ENCODE results near the gene ACSS1.

Gene ACSS1

DNA sequence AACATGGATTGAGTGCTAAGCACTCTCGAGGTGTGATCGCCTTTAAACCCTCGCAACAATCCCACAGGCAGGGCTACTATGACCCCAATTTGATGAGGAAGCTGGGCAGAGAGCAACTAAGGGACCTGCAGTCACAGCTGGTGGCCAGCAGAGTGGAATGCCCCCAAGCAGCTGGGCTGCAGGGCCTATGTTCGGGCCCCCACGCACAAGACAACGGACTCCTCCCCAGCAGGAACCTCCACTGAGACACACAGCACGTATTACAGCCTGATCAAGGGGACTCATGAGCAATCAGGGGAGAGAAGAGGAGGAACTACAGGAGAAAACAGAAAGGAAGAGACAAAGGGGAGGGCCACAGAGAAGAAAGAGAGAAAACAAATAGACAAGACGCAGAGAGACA is 87.2 kb downstream of the ACSS1 start:
- no peak for DNase-seq (ENCODE audit: low read depth)

DNA sequence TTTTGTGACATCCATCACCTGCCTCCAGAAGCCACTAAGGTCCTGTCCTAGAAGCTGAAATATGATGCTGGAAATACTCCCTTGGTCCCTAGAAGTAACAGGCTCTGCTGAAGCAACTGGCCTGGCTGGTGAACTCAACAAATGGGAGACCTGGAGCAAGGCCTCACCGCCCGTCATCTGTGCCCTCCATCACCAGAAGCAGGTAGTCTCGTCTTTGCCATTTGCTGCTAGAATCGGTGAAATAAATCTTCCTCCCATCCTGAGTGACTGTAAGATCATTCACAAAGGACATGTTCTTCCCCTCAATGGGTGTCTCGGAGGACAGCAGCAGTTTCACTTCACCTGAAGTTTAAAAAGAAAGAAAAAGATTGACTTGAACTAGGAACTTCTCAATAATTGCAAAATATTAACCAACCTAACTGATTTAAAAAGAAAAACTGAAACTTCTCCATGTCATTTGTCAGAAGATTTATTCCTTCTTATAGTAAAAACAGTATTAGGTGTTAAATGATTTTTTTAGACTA is 87.8 kb downstream of the ACSS1 start:
- DNase-seq (ENCODE audit: low read depth) = no peak

DNA sequence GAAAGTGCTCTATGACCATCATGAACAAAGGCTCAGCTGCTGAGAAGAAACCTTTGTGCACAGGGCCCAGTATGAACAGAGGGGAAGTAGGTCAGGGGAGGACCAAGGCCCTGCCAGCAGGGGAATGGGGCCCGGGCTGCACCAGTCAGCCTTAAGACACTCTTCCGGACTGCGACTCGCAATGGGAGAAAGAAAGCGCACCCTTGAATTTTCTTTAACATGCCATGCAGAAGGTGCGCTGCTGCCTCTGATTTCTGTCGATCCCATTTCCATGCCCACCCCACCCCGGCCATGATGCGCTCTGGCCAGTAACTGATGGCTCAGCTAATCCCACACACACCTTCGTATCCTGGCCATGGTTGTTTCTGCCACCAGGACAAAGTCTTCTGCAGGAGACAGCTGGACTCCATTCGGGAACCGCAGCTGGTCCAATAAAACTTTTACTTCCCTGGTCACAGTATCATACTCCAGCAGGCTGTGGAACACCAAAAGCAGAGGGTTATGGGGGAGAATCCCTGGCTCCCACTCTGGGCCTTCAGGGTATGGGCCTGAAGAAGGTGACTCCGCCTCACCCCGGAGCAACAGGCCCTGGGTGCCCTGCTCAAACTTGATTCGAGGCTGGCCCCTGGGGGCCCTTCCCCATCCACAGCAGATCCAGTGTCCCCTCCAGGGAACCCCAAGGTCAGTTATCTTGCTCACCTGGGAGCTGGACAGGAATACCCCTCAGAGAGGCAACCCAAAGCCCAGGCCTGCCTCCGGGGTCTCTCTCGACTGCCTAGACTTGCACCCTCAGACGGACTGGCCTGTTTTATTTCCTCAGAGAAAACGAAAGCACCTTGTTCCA is 88.5 kb downstream of the ACSS1 start:
- DNase-seq (ENCODE audit: low read depth) = no peak

DNA sequence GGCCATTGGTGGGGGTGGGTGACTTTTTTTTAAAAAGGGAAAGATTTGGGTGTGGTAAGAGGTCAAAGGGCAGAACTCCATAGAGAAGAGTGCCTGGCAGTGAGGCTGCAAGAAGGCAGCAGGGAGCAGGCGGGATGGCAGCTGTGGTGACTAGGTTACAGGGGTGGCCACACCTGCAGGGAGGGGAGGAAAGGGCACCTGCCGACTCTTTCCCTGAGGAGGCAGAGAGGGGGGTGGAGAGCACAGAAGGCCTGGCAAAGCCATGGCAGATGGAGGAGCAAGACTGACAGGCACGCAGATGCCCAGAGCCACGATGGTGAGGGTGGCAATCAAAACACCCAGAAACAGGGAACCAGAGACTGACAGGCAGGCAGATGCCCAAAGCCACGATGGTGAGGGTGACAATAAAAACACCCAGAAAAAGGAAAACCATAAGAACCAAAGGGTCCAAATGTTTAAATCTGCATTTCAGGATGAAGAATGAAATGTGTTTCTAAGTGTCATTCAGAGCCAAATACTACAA is 89.6 kb downstream of the ACSS1 start:
- DNase-seq (ENCODE audit: low read depth) = no peak

DNA sequence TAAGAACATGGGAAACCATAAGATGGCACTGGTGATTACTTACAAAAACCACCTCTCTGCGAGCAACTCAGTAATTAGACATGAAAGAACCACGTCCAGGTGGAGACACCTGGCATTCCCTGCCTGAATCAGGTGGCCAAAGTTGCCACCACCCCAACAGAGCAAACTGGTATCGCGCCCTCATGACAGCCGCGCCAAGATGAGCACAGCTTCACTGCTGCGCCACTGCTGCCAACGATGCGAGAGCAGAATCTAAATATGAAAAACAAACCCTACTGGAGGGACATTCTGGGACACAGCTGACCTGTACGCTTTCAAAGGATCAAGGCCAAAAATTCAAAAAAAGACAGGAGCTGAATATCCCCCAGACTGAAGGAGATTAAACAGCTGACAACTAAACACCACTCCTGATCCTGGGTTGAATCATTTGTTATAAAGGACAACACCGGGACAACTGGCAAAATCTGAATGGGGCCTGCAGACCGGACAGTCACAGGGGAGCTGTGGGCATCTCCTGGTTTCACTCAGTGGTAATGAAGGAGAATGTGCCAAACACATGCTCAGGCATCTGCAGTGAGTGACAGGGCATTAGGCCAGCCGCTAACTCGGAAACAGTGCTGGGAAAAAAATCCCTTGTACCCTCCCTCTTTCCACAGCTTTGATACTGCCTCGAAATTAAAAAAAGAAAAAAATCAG is 91.5 kb downstream of the ACSS1 start:
- no peak for DNase-seq (ENCODE audit: low read depth)

DNA sequence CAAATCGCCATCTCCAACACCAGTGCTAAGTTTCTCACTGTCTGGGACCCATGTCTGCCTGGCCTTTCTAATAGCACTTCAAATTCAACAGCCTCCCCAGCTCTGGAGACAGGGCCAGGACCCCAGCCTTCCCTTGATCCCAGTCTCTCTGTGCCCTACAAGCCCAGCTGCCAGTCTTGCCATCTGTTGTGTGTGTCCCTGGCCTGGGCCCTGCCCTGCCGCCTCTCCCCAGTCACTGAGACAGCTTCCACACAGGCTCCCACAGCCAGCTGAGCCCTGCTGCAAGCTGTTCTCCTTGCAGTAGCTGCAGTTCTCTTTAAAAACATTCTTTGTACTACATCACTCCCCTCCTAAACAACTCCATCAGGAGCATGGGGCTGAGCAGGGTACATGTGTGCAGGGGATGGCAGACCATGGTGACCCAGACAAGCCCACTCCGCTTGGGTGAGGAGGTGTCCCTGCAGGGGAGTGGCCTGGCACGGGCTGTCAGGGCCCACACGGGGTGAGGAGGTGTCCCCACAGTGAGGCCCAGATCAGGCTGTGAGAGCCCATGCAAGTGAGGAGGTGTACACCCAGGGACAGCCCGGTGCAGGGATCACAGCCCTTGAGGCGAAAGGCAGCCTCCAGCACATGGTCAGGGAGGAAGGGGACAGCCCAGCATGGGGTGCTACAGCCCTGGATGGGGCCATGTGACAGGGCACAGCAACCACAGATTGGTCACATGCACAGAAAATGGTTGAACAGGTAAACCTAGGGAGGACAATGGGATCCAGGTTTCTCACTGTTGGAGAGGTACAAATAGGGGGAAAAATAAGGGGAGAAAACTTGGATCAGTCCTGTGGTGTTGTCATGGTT is 92.6 kb downstream of the ACSS1 start:
- no peak for DNase-seq (ENCODE audit: low read depth)

DNA sequence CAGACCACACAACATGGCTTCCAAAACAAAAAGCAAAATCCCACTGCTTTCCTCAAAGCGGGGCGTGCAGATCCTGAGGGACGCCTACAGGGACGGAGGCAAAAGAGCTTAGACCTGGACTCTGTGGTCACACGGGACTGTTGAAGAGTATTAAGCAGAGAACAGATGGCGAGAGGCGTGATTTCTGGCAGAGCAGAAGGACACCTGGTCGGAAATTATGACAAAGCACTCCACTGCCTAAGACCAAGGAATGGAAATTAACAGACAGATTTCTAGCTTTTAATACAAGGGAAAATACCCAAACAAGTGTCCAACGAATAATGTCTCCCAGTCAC is 93.5 kb downstream of the ACSS1 start:
- no peak for DNase-seq (ENCODE audit: low read depth)

DNA sequence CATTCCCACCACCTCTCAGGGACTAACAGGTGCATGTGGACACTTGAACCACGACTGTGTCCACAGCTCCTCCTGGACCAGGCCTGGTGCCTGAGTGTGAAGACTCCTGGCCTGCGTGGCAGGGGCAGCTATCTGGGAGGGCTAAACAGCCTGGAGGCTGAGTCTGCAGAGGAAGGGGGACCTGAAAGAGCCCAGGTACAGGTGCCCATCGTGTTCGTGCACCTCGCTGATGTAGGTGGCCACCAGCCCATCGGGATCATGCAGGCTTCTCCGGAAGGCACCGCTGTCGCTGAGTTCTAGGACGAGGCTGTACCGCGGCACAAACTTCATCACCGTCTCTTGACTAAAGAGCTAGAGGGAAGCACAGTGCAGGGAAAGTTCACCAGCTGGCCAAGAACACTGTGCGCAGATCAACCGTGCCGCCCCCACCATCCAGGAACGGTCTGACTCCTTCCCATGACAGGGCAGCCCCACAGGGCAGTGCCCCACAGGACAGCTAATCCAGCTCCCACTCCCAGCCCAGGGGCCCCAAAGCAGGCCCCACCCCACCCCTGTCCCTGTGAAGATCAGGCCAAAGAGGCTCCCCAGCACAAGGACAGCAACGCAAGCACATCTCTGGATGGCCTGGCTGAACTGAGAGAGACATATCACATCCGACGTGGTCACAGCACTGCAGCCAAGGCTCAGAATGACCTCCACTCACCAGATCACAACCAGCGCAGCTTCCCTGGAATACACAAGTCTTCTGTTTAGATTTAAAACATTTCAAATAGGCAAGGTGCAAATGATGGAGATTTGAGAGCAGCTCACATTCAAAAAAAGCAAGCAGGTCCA is 94.0 kb downstream of the ACSS1 start:
- DNase-seq (ENCODE audit: low read depth) = no peak

DNA sequence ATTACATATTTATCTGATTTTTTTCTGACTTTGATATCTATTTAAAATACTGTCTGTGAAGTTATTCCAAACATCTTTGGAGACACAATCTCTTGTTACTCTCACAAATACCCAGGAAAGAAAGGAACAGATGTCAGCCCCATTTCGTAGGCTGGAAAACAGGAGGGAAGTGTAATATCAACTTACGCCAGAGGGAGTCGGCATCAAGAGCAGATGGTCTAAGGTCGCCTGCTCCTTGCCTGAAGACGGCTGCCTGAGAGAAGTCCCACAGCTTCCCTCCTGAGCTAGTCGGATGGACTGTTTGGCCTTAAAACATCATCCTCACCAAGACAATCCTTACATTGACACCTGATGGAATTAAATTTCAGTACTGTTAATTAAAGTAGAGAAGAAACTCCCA is 95.4 kb downstream of the ACSS1 start:
- no peak for DNase-seq (ENCODE audit: low read depth)

DNA sequence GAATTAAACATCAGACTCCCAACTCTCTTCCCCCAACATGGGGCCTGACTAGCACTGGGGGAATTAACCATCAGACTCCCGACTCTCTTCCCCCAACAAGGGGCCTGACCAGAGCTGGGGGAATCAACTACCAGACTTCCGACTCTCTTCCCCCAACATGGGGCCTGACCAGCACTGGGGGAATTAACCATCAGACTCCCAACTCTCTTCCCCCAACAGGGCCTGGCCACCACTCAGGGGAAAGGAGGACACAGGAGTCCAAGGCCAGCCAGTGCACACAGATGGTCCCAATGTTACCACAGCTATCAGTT is 95.8 kb downstream of the ACSS1 start:
- no peak for DNase-seq (ENCODE audit: low read depth)

DNA sequence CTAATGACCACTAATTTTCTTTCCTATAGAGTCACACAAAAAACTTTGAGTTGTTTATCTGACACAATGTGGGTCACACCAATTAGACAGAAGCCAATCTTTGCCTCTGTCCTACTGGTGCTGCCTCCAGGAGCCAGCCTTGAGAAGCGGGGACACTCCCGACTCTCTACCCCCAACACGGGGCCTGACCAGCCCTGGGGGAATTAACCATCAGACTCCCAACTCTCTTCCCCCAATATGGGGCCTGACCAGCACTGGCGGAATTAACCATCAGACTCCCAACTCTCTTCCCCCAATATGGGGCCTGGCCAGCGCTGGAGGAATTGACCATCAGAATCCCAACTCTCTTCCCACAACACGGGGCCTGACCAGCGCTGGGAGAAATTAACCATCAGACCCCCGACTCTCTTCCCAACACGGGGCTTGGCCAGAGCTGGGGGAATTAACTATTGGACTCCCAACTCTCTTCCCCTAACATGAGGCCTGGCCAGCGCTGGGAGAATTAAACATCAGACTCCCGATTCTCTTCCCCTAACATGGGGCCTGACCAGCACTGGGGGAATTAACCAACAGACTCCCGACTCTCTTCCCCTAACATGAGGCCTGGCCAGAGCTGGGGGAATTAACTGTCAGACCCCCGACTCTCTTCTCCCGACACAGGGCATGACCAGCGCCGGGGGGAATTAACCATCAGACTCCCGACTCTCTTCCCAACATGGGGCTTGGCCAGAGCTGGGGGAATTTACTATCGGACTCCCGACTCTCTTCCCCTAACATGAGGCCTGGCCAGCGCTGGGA is 96.4 kb downstream of the ACSS1 start:
- no peak for DNase-seq (ENCODE audit: low read depth)

DNA sequence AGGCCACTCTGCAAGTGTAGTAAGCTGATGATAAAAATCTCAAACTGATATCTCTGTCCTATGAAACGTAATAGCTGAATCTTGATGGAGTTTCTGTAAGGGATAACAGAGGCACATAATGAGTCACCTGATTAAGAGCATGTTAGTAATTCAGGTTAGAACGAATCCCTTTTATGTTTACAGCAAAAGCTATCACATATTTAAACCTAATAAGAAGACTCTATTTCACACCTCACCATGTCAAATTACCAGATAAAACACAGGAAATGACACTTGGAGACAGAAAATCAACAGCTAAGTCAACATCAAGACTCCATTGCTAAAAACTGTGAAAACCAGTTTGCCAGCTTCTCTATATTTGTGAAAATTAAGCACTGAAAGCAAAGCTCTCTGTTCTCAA is 97.1 kb downstream of the ACSS1 start:
- no peak for DNase-seq (ENCODE audit: low read depth)

DNA sequence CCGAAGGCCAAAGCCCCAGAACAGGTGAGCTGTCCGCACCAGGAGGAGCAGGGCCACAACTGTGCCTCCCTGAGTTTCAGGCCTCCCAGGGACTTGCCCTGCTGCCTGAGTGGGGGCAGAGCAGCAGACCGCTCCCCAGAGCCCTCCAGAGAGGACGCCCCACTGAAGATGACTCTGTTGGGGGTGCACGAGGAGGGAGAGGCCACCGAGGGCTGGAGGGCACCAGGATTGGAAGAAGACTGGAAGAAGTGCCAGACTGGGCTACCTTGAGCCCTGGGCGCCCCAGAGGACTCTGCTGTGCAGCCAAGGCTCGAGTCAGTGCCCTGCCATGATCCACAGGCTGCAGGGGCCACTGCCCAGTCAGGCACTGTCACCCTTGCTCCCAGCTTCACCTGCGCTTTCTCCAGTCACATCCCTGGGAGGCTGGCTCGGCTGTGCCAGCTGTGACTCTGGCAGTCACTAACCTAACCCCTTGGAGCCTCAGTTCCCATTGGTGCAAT is 97.6 kb downstream of the ACSS1 start:
- DNase-seq (ENCODE audit: low read depth) = no peak

DNA sequence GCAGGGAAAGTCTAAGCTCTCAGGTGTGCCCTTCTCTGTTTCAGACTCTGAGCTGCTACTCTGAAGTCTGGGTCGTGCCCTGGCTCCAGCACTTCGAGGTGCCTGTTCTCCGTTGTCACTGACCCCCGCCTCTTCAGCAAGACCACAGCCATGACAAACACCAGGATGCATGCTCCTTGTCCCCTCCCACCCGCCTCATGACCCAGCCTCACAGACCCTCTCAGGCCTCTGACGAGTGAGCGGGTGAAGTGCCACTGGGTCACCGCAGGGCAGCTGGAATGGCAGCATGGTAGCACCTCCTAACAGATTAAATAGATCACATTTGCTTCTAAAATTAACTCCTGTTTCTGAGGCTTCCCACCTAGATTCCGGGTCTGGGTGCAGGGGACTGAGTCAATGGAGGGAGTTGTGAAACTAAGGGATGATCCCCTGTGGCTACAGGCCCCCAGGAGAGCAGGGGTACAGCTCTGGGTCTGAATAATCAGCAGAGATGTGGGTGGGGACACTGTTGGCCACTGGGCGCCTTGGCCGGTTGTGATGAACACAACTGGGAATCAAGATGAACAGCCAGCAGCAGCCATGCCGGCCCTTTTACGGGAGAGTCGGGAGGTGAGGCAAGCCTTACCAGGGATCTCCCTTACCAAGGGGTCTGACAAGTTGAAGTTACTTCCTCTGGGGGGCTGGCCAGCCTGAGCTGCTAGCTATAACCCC is 98.2 kb downstream of the ACSS1 start:
- DNase-seq (ENCODE audit: low read depth) = no peak

DNA sequence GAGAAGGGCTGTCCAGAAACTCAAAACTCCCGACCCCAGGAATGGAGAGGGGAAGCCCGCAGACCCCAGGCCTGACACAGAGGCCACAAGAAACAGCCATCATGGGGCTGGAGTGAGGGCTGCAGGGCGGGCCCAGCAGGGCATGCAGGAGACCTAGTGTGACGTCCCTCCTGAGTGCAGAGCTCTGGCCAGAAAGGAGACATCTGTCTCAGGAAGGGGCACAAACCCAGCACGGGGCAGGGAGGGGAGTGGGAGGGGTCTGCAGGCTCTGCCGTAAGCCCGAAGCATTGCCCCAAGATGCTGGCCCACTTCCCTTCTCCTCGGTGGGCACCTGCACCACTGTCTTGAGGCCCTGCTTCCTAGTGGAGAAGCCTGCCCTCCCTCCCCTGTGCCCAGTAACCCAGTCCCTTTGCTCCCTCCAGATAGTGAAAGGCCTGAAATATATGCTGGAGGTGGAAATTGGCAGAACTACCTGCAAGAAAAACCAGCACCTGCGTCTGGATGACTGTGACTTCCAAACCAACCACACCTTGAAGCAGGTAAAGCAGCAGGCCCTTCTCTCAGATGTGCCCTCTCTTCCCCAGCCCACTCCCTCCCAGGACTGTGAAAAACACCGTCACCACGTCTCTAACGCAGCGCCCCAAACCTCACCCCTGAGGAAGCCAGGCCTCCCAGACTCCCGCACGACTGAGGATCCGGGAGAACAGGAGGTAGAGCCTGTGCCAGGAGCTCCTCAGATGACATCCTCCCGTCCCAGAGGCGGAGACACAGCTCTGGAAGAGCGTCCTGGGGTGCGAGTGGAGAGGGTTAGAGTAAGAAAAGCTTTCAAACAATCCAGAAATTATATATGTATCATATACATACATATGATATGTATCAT is 99.2 kb downstream of the ACSS1 start:
- no peak for DNase-seq (ENCODE audit: low read depth)

DNA sequence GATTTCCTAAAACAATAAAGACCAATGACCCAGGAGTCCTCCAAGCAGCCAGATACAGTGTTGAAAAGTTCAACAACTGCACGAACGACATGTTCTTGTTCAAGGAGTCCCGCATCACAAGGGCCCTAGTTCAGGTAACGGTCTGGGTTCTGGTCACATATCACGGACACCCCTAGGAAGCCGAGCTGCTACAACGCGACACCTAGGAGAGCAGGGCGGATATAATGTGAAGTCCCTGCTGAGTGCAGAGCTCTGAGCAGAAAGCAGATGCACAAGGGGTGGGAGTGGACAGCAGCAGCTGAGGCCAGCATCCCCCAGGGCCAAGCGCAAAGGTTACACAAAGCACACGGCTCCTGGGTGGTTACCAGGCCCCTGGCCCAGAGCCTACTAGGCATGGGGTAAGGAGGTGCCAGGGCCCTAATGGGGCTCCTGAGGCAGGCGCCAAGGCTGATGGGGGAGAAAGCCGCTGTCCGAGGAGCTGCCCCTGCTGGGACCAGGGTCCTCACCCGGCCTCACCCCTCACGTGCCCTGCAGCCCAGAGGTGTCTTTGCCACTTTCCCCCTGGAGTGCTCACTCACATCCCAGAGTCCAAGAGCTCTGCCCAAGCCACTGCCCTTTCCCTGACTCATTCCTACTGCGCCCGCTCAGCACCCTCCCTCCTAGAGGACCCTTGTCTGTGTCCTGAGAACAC is 100.5 kb downstream of the ACSS1 start:
- DNase-seq (ENCODE audit: low read depth) = no peak
